Chondrocyte (in vitro differentiated cells): ENCODE measurements around the gene TULP1. TPM values are rescaled to one million over a fixed set of nuclear protein-coding genes. Genes with fewer than 3 reads are reported as not detected.
A peak's percentile ranks its signal among the peaks of the same experiment; 100 is the strongest.

ENCODE experiments used
- DNase-seq: peaks from one replicate; pipeline ENCODE4 v3.0.0; 2021; ENCODE audit warnings: mixed read lengths, low spot score
- H3K27ac Mint-ChIP-seq: one replicate; pipeline ENCODE4 v1.8.0; 2021; ENCODE audit warnings: mild to moderate bottlenecking, moderate library complexity, mixed read lengths; ENCODE audit not compliant: unreplicated experiment
- H3K27me3 Mint-ChIP-seq: 2 replicates; pipeline ENCODE4 v1.8.0; 2021; ENCODE audit warnings: low read depth, mixed read lengths
- H3K36me3 Mint-ChIP-seq: 2 replicates; pipeline ENCODE4 v1.8.0; 2021; ENCODE audit warnings: low read depth, mixed read lengths
- H3K4me1 Mint-ChIP-seq: 2 replicates; pipeline ENCODE4 v1.8.0; 2021; ENCODE audit warnings: low read depth, mild to moderate bottlenecking, mixed read lengths
- H3K4me3 Mint-ChIP-seq: one replicate; pipeline ENCODE4 v1.8.0; 2021; ENCODE audit warnings: mild to moderate bottlenecking, moderate library complexity, mixed read lengths; ENCODE audit not compliant: unreplicated experiment
- H3K9me3 Mint-ChIP-seq: 2 replicates; pipeline ENCODE4 v1.8.0; 2021; ENCODE audit warnings: low read depth, mixed read lengths
- CTCF ChIP-seq: fragments of 200-600 bp; sonication (generic); IDR thresholded peaks from 2 replicates; pipeline ENCODE4 v1.5.0; 2021; ENCODE audit warnings: antibody characterized with exemption, mild to moderate bottlenecking, moderate library complexity
- total RNA-seq: library from RNA; stranded (reverse); gene quantifications from 3 replicates; pipeline ENCODE4 v1.2.1, GENCODE V29; 2021

TULP1 gene
- total RNA-seq, 1 donor from 2014 or later, result not detected

- DNase-seq, result no peak
- Mint-ChIP-seq H3K9me3 (no peaks in the 10 kb centered on the region), H3K27me3 (peaks cover 5% of the 10 kb centered on the region), H3K27ac (no peak overlapping the region), H3K4me1 (peaks cover 7% of the 10 kb centered on the region), H3K4me3 (no peak overlapping the region), H3K36me3 (no peaks in the 10 kb centered on the region)
- TF ChIP-seq CTCF, result no peak
These were observed 21.9 kb upstream of the TULP1 start for GRCh38 chr6:35534407-35535170.

- DNase-seq, result no peak
- no peaks in the 10 kb centered on the region for H3K9me3 Mint-ChIP-seq
- peaks cover 7% of the 10 kb centered on the region for H3K4me1 Mint-ChIP-seq
- no peak overlapping the region for H3K27ac Mint-ChIP-seq
- H3K36me3 Mint-ChIP-seq, result no peaks in the 10 kb centered on the region
- TF ChIP-seq CTCF, result no peak
- peaks cover 5% of the 10 kb centered on the region for H3K27me3 Mint-ChIP-seq
- no peak overlapping the region for H3K4me3 Mint-ChIP-seq
These were observed 21.3 kb upstream of the TULP1 start for GRCh38 chr6:35533981-35534380.

- TF ChIP-seq CTCF, result no peak
- DNase-seq, result no peak
- Mint-ChIP-seq H3K36me3 (no peaks in the 10 kb centered on the region), H3K9me3 (no peaks in the 10 kb centered on the region), H3K4me1 (peaks cover 7% of the 10 kb centered on the region), H3K4me3 (no peak overlapping the region), H3K27me3 (peaks cover 5% of the 10 kb centered on the region), H3K27ac (no peak overlapping the region)
These were observed 19.4 kb upstream of the TULP1 start for GRCh38 chr6:35532126-35532525.

- Mint-ChIP-seq H3K27me3 (no peaks in the 10 kb centered on the region), H3K4me3 (no peak overlapping the region), H3K36me3 (peaks cover 1% of the 10 kb centered on the region), H3K4me1 (peaks cover 4% of the 10 kb centered on the region), H3K27ac (no peak overlapping the region), H3K9me3 (no peaks in the 10 kb centered on the region)
- DNase-seq, result no peak
- TF ChIP-seq CTCF, result no peak
These were observed 11.8 kb upstream of the TULP1 start for GRCh38 chr6:35524380-35525020.

GRCh38 chr6:35522660-35523658 lies 10.3 kb upstream of the TULP1 start:
- Mint-ChIP-seq H3K9me3 (no peaks in the 10 kb centered on the region), H3K4me3 (peak overlapping the region; percentile 22), H3K4me1 (peaks cover 4% of the 10 kb centered on the region), H3K36me3 (peaks cover 1% of the 10 kb centered on the region), H3K27me3 (no peaks in the 10 kb centered on the region), H3K27ac (no peak overlapping the region)
- no peak for DNase-seq
- peak; percentile 100 for TF ChIP-seq CTCF
